Measurements from ENCODE around the gene F7. TPM values are rescaled to one million over a fixed set of nuclear protein-coding genes. Genes with fewer than 3 reads are reported as not detected.
"Not testable (repeated sequence)": the region's sequence is repeated elsewhere in the genome, so short reads cannot be mapped to it uniquely, and the experiment has no call there.

Gene F7
- total and polyA plus RNA-seq, 2 donors (not counting 1 experiment from before 2014, with no cell fraction given) = not detected

GRCh38 chr13:113077566-113077952 lies 28.0 kb upstream of the F7 start:
- Histone ChIP-seq H3K4me2 (ENCODE audit: extremely low read depth, insufficient read depth, low read length) (no peak overlapping the region), H3K4me1 (ENCODE audit: control insufficient read depth, extremely low read depth, insufficient read depth, low read length) (no peaks in the 10 kb centered on the region), H3K27me3 (ENCODE audit: control insufficient read depth, insufficient read depth, low read length) (no peaks in the 10 kb centered on the region), H2AFZ (ENCODE audit: low read length) (no peak overlapping the region), H4K20me1 (ENCODE audit: control insufficient read depth, extremely low read depth, insufficient read depth, low read length) (no peaks in the 10 kb centered on the region), H3K27ac (ENCODE audit: insufficient read depth, low read length) (no peak overlapping the region), H3K9ac (ENCODE audit: insufficient read depth, low read length) (no peak overlapping the region), H3K4me3 (replicated peaks in 1 of 4; ENCODE audit: control extremely low read depth in 1 of 4, insufficient read depth in 1 of 4, low read depth in 3 of 4, low read length in 4 of 4) (no peak overlapping the region), H3K9me3 (ENCODE audit: control insufficient read depth, insufficient read depth, low read depth, low read length) (no peaks in the 10 kb centered on the region), H3K79me2 (ENCODE audit: control insufficient read depth, insufficient read depth, low read length) (no peaks in the 10 kb centered on the region), H3K36me3 (ENCODE audit: control insufficient read depth, insufficient read depth, low read length) (no peaks in the 10 kb centered on the region)
- DNase-seq (ENCODE audit: low read depth in 2 of 2) = no peak
- TF ChIP-seq CTCF (conservative IDR thresholded peaks at IDR 0.05 in 1 of 2, IDR thresholded peaks at IDR 0.05 in 1 of 2; ENCODE audit: low read depth in 1 of 2, low read length in 2 of 2) (no peak), EZH2 (IDR thresholded peaks at IDR 0.05; ENCODE audit: low read length, missing control alignments) (no peak)

- Histone ChIP-seq H3K79me2 (ENCODE audit: control insufficient read depth, insufficient read depth, low read length) (no peaks in the 10 kb centered on the region), H2AFZ (ENCODE audit: low read length) (no peak overlapping the region), H3K9ac (ENCODE audit: insufficient read depth, low read length) (no peak overlapping the region), H3K27me3 (ENCODE audit: control insufficient read depth, insufficient read depth, low read length) (no peaks in the 10 kb centered on the region), H4K20me1 (ENCODE audit: control insufficient read depth, extremely low read depth, insufficient read depth, low read length) (no peaks in the 10 kb centered on the region), H3K4me2 (ENCODE audit: extremely low read depth, insufficient read depth, low read length) (no peak overlapping the region), H3K36me3 (ENCODE audit: control insufficient read depth, insufficient read depth, low read length) (no peaks in the 10 kb centered on the region), H3K27ac (ENCODE audit: insufficient read depth, low read length) (no peak overlapping the region), H3K9me3 (ENCODE audit: control insufficient read depth, insufficient read depth, low read depth, low read length) (no peaks in the 10 kb centered on the region), H3K4me3 (replicated peaks in 1 of 4; ENCODE audit: control extremely low read depth in 1 of 4, insufficient read depth in 1 of 4, low read depth in 3 of 4, low read length in 4 of 4) (no peak overlapping the region), H3K4me1 (ENCODE audit: control insufficient read depth, extremely low read depth, insufficient read depth, low read length) (no peaks in the 10 kb centered on the region)
- DNase-seq (ENCODE audit: low read depth in 2 of 2) = no peak
- TF ChIP-seq EZH2 (IDR thresholded peaks at IDR 0.05; ENCODE audit: low read length, missing control alignments) (no peak), CTCF (conservative IDR thresholded peaks at IDR 0.05 in 1 of 2, IDR thresholded peaks at IDR 0.05 in 1 of 2; ENCODE audit: low read depth in 1 of 2, low read length in 2 of 2) (no peak)
These were observed 27.4 kb upstream of the F7 start for GRCh38 chr13:113077953-113078901.

DNA sequence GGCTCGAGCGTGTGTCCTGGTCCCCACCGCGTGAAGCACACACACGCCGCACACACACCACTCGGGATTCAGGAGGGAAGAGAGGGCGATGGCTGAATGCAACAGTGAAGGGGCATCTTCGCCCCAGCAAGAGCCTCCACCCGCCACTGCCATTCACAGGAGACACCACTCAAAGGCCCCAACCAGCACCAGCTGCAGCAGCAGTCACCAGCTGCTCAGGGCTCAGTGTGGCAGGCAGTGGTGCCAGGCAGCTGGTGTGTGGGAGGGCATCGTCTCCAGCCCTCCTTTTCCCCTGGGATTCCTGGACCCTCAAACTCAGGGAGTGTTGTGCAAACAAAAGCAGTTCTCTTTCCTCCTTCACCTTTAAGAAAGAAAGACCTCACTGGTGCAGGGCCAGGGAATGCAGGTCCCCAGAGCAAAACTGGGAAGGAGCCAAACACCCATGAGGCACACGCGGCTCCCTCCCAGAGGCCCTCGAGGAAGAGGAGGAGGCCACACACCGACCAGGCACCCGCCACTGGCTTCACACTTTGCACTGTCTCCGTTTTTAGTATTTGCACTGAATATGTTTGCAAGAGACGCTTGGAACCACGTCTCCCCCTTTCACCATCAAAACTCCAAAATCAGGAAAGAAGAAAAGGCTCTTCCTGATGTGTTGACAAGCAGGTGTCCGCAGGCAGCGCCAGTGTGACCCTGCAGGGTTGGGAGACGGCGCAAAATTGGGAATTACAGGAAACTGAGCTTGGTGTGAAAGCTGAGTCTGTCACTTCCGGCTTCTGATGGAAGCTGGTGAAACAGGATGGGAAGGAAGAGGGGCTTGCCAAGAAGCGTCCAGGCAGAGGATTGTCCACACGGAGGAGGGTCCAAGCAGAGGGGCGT lies 26.4 kb upstream of the F7 start:
- H3K27me3 ChIP-seq (ENCODE audit: control insufficient read depth, insufficient read depth, low read length) = no peaks in the 10 kb centered on the region
- no peak overlapping the region for H2AFZ ChIP-seq (ENCODE audit: low read length)
- no peak overlapping the region for H3K9ac ChIP-seq (ENCODE audit: insufficient read depth, low read length)
- no peak for TF ChIP-seq EZH2 (IDR thresholded peaks at IDR 0.05; ENCODE audit: low read length, missing control alignments)
- TF ChIP-seq CTCF (conservative IDR thresholded peaks at IDR 0.05 in 1 of 2, IDR thresholded peaks at IDR 0.05 in 1 of 2; ENCODE audit: low read depth in 1 of 2, low read length in 2 of 2) = no peak
- H3K36me3 ChIP-seq (ENCODE audit: control insufficient read depth, insufficient read depth, low read length) = no peaks in the 10 kb centered on the region
- no peaks in the 10 kb centered on the region for H3K9me3 ChIP-seq (ENCODE audit: control insufficient read depth, insufficient read depth, low read depth, low read length)
- no peak overlapping the region for H3K27ac ChIP-seq (ENCODE audit: insufficient read depth, low read length)
- H3K4me2 ChIP-seq (ENCODE audit: extremely low read depth, insufficient read depth, low read length) = no peak overlapping the region
- no peaks in the 10 kb centered on the region for H3K79me2 ChIP-seq (ENCODE audit: control insufficient read depth, insufficient read depth, low read length)
- no peaks in the 10 kb centered on the region for H4K20me1 ChIP-seq (ENCODE audit: control insufficient read depth, extremely low read depth, insufficient read depth, low read length)
- H3K4me1 ChIP-seq (ENCODE audit: control insufficient read depth, extremely low read depth, insufficient read depth, low read length) = no peaks in the 10 kb centered on the region
- H3K4me3 ChIP-seq (replicated peaks in 1 of 4; ENCODE audit: control extremely low read depth in 1 of 4, insufficient read depth in 1 of 4, low read depth in 3 of 4, low read length in 4 of 4) = no peak overlapping the region
- DNase-seq (ENCODE audit: low read depth in 2 of 2) = peak in 1 of 2 donors; percentile 19

DNA sequence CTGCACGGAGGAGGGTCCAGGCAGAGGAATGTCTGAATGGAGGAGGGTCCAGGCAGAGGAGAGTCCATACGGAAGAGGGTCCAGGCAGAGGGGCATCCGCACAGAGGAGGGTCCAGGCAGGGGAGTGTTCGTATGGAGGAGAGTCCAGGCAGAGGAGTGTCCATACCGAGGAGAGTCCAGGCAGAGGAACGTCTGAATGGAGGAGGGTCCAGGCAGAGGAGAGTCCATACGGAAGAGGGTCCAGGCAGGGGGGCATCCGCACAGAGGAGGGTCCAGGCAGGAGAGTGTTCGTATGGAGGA lies 25.9 kb upstream of the F7 start:
- H3K4me3 ChIP-seq (replicated peaks in 1 of 4; ENCODE audit: control extremely low read depth in 1 of 4, insufficient read depth in 1 of 4, low read depth in 3 of 4, low read length in 4 of 4); H3K79me2 ChIP-seq (ENCODE audit: control insufficient read depth, insufficient read depth, low read length); H3K4me1 ChIP-seq (ENCODE audit: control insufficient read depth, extremely low read depth, insufficient read depth, low read length); H3K36me3 ChIP-seq (ENCODE audit: control insufficient read depth, insufficient read depth, low read length); H3K9ac ChIP-seq (ENCODE audit: insufficient read depth, low read length); H3K9me3 ChIP-seq (ENCODE audit: control insufficient read depth, insufficient read depth, low read depth, low read length); H3K4me2 ChIP-seq (ENCODE audit: extremely low read depth, insufficient read depth, low read length); H3K27me3 ChIP-seq (ENCODE audit: control insufficient read depth, insufficient read depth, low read length); DNase-seq (ENCODE audit: low read depth in 2 of 2); H3K27ac ChIP-seq (ENCODE audit: insufficient read depth, low read length); H4K20me1 ChIP-seq (ENCODE audit: control insufficient read depth, extremely low read depth, insufficient read depth, low read length); H2AFZ ChIP-seq (ENCODE audit: low read length): not testable (repeated sequence)

Measured in fibroblast of lung (primary cell).